Eye (tissue), 1 donor: ENCODE data around the gene ELOF1.

Experiments used
- DNase-seq: peaks from one replicate; pipeline ENCODE4 v3.0.0-alpha.2; 2015

The ELOF1 gene

GRCh38 chr19:11534538-11534937 lies 24.5 kb downstream of the ELOF1 start:
- DNase-seq = no peak

GRCh38 chr19:11530432-11530831 lies 28.6 kb downstream of the ELOF1 start:
- peak; percentile 86 for DNase-seq

GRCh38 chr19:11528551-11529341 lies 30.3 kb downstream of the ELOF1 start, which contains the start of gene ECSIT:
TSS of gene ECSIT (minus strand) at chr19:11529134. CDS start at chr19:11519170, 9,964 bp downstream.
- peak; percentile 98 for DNase-seq

- DNase-seq = no peak
These were observed 39.9 kb downstream of the ELOF1 start for GRCh38 chr19:11519138-11519537.

- DNase-seq = no peak
These were observed 45.1 kb downstream of the ELOF1 start for GRCh38 chr19:11513946-11514345.

- no peak for DNase-seq
These were observed 48.6 kb downstream of the ELOF1 start for GRCh38 chr19:11510444-11510843.

- no peak for DNase-seq
These were observed 51.5 kb downstream of the ELOF1 start for GRCh38 chr19:11507370-11508078.

- no peak for DNase-seq
These were observed 52.1 kb downstream of the ELOF1 start for GRCh38 chr19:11506967-11507366.

GRCh38 chr19:11506101-11506555 lies 52.9 kb downstream of the ELOF1 start:
- no peak for DNase-seq

- DNase-seq = peak; percentile 99
These were observed 53.4 kb downstream of the ELOF1 start, which contains the start of gene ZNF653 for GRCh38 chr19:11505504-11506100. TSS of gene ZNF653 (minus strand) at chr19:11505839. CDS start at chr19:11505786, 53 bp downstream.

- peak; percentile 96 for DNase-seq
These were observed 54.0 kb downstream of the ELOF1 start for GRCh38 chr19:11505032-11505503.

- DNase-seq = no peak
These were observed 54.5 kb downstream of the ELOF1 start for GRCh38 chr19:11504502-11505031.
